ENCODE results near the gene EDA2R. TPM values are rescaled to one million over a fixed set of nuclear protein-coding genes. Genes with fewer than 3 reads are reported as not detected.

The EDA2R gene
- total RNA-seq, 4 donors from 2014 or later = 1.7 to 5.2 (median 3.1) TPM

DNA sequence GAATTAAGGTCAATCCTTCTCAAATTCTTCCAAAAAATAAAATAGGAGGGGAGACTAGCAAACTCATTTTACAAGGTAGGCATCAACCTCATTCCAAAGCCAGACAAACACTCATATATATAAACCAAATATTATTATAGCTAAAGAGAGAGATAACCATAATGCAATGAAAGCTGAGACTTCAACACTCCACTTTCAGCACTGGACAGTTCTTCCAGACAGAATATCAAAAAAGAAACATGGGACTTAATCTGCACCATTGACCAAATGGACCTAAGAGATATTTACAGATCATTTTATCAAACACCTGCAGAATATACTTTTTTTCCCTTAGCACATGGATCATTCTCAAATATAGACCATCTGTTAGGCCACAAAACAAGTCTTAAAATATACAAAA is 15.5 kb upstream of the EDA2R start:
- H3K36me3 ChIP-seq = no peaks in the 10 kb centered on the region
- H3K27ac ChIP-seq (replicated peaks in 1 of 4) = no peak overlapping the region
- intact Hi-C loops (cut with DNase I) = no loop called here
- no peaks in the 10 kb centered on the region for H3K4me1 ChIP-seq
- peaks cover 0 to 6% (median 0%) of the 10 kb centered on the region in 4 donors for H3K27me3 ChIP-seq
- no peaks in the 10 kb centered on the region for H3K9me3 ChIP-seq
- TF ChIP-seq EP300 (IDR thresholded peaks at IDR 0.05) = no peak
- TF ChIP-seq POLR2A (IDR thresholded peaks at IDR 0.05; ENCODE audit: low read depth) = no peak
- TF ChIP-seq POLR2AphosphoS5 (IDR thresholded peaks at IDR 0.05) = no peak
- TF ChIP-seq, protein P1, sequence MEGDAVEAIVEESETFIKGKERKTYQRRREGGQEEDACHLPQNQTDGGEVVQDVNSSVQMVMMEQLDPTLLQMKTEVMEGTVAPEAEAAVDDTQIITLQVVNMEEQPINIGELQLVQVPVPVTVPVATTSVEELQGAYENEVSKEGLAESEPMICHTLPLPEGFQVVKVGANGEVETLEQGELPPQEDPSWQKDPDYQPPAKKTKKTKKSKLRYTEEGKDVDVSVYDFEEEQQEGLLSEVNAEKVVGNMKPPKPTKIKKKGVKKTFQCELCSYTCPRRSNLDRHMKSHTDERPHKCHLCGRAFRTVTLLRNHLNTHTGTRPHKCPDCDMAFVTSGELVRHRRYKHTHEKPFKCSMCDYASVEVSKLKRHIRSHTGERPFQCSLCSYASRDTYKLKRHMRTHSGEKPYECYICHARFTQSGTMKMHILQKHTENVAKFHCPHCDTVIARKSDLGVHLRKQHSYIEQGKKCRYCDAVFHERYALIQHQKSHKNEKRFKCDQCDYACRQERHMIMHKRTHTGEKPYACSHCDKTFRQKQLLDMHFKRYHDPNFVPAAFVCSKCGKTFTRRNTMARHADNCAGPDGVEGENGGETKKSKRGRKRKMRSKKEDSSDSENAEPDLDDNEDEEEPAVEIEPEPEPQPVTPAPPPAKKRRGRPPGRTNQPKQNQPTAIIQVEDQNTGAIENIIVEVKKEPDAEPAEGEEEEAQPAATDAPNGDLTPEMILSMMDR (IDR thresholded peaks at IDR 0.05) = no peak
- no peak overlapping the region for H3K4me3 ChIP-seq
- DNase-seq (ENCODE audit: extremely low spot score) = no peak

DNA sequence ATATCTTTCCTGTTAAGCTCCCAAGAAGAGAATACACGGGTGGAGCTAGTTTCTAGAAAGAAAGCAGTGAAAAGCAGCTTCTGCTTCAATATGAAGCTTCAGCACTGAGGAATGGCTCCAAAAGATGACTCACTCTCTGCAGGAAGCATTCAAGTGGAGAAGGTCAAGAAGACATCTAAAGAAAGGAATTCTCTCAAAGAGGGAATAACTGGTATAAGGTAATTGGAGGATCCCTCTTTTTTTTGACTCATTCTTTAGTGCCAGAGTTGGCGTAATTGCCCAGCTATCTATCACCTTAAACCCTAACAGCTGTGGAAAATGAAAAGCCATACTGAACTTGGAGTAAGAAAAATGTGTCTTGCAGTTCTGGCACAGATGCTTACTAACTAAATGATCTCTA is 3.5 kb downstream of the EDA2R start:
- H3K27ac ChIP-seq (replicated peaks in 1 of 4) = no peak overlapping the region
- no peaks in the 10 kb centered on the region for H3K36me3 ChIP-seq
- intact Hi-C loops (cut with DNase I) = no loop called here
- TF ChIP-seq POLR2AphosphoS5 (IDR thresholded peaks at IDR 0.05) (no peak), POLR2A (IDR thresholded peaks at IDR 0.05; ENCODE audit: low read depth) (no peak), EP300 (IDR thresholded peaks at IDR 0.05) (no peak)
- TF ChIP-seq, protein P1 (IDR thresholded peaks at IDR 0.05) = no peak
- peaks cover 0 to 5% (median 0%) of the 10 kb centered on the region in 4 donors for H3K4me1 ChIP-seq
- no peak for DNase-seq (ENCODE audit: extremely low spot score)
- H3K4me3 ChIP-seq = no peak overlapping the region
- H3K9me3 ChIP-seq = no peaks in the 10 kb centered on the region
- WGBS = 40% methylated on average over 2 of the region's 2 CpGs
- no peaks in the 10 kb centered on the region for H3K27me3 ChIP-seq

DNA sequence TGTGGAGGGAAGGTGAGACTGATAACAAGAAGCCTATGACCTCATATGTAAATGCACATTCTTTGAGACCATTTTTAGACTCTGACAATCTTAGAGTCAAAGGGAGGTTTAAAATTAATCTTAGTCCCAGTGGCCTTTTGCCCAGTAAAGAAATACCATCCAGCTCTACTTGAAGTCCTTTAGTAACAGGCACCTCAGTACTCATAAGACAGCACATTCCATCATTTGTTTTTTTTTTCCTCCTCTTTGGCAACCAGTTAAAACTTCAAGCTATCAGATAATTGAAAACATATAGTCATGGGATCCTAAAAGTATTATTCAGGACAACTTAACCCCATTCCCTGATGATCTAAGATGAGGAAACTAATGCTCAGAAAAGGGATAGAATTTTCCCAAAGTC is 4.6 kb downstream of the EDA2R start:
- H3K4me1 ChIP-seq = peaks cover 0 to 1% (median 0%) of the 10 kb centered on the region in 4 donors
- no peak overlapping the region for H3K27ac ChIP-seq (replicated peaks in 1 of 4)
- H3K4me3 ChIP-seq = no peak overlapping the region
- intact Hi-C loops (cut with DNase I) = no loop called here
- TF ChIP-seq EP300 (IDR thresholded peaks at IDR 0.05) (no peak), POLR2AphosphoS5 (IDR thresholded peaks at IDR 0.05) (no peak), POLR2A (IDR thresholded peaks at IDR 0.05; ENCODE audit: low read depth) (no peak)
- TF ChIP-seq, protein P1 (IDR thresholded peaks at IDR 0.05) = no peak
- no peaks in the 10 kb centered on the region for H3K36me3 ChIP-seq
- H3K9me3 ChIP-seq = no peaks in the 10 kb centered on the region
- no peak for DNase-seq (ENCODE audit: extremely low spot score)
- H3K27me3 ChIP-seq = no peaks in the 10 kb centered on the region

DNA sequence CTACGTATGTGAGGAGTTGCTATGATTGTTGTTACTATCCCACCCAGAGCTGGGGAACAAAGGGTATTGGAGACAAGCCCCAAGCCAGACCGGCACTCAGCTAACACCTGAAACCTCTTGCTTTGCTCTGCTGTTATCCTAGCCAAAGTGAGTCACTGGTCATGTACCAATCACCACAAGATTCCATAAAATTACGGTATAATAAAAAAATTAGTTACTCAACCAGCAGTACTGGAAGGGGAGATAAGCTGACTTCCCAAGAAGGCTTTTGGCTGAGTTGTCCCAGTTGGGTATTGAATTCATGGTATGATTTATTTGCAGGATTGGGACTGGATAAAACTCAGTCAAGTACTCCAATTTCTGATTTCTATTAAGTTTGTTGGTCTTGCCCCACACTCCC is 5.3 kb downstream of the EDA2R start:
- intact Hi-C loops (cut with DNase I) = no loop called here
- DNase-seq (ENCODE audit: extremely low spot score) = no peak
- Histone ChIP-seq H3K9me3 (no peaks in the 10 kb centered on the region), H3K27me3 (no peaks in the 10 kb centered on the region), H3K36me3 (no peaks in the 10 kb centered on the region), H3K4me1 (no peaks in the 10 kb centered on the region), H3K4me3 (no peak overlapping the region), H3K27ac (replicated peaks in 1 of 4) (no peak overlapping the region)
- WGBS = 54% methylated on average over 3 of the region's 3 CpGs
- TF ChIP-seq EP300 (IDR thresholded peaks at IDR 0.05) (no peak), POLR2AphosphoS5 (IDR thresholded peaks at IDR 0.05) (no peak), POLR2A (IDR thresholded peaks at IDR 0.05; ENCODE audit: low read depth) (no peak)
- TF ChIP-seq, protein P1 (IDR thresholded peaks at IDR 0.05) = no peak

DNA sequence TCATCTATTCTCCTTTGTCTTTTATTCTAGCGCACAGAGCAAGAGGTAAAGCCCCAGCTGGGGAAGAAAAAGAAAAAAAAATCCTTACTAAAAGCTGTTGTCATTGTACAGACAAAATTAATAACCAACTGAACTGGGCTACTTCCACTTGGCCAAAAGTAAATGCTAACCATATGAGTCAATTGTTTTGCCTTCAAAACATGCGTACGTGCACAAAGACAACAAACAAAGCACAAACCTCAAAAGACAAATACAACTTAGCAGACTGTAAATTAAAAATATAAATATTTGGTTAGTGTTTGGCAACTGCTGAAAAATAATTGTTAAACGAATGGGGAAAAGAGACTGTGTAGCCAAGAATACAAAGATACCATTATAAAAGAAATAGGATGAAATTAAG is 5.9 kb downstream of the EDA2R start:
- no peak overlapping the region for H3K27ac ChIP-seq (replicated peaks in 1 of 4)
- TF ChIP-seq EP300 (IDR thresholded peaks at IDR 0.05) (no peak), POLR2A (IDR thresholded peaks at IDR 0.05; ENCODE audit: low read depth) (no peak), POLR2AphosphoS5 (IDR thresholded peaks at IDR 0.05) (no peak)
- TF ChIP-seq, protein P1 (IDR thresholded peaks at IDR 0.05) = no peak
- H3K4me3 ChIP-seq = no peak overlapping the region
- H3K36me3 ChIP-seq = no peaks in the 10 kb centered on the region
- no peaks in the 10 kb centered on the region for H3K9me3 ChIP-seq
- intact Hi-C loops (cut with DNase I) = no loop called here
- DNase-seq (ENCODE audit: extremely low spot score) = no peak
- WGBS = 56% methylated on average over 4 of the region's 4 CpGs
- no peaks in the 10 kb centered on the region for H3K27me3 ChIP-seq
- H3K4me1 ChIP-seq = no peaks in the 10 kb centered on the region
